Parathyroid adenoma (tissue), 2 donors: ENCODE results near the gene TAB3.

Source experiments
- H2AFZ ChIP-seq: fragments of 300-600 bp; sonication (generic); one replicate; pipeline ENCODE4 v1.7.0; 2017; ENCODE audit warnings: antibody characterized with exemption, mild to moderate bottlenecking
- H3K27ac ChIP-seq: fragments of 300-600 bp; sonication (generic); one replicate; pipeline ENCODE4 v1.7.0; 2017
- H3K27me3 ChIP-seq: fragments of 300-600 bp; sonication (generic); one replicate; pipeline ENCODE4 v1.7.0; 2017; ENCODE audit warnings: low read length; ENCODE audit not compliant: control insufficient read depth, insufficient read depth
- H3K36me3 ChIP-seq: fragments of 300-600 bp; sonication (generic); one replicate; pipeline ENCODE4 v1.7.0; 2017; ENCODE audit warnings: low read length; ENCODE audit not compliant: control insufficient read depth, insufficient read depth
- H3K4me1 ChIP-seq: fragments of 300-600 bp; sonication (generic); one replicate; pipeline ENCODE4 v1.7.0; 2017; ENCODE audit warnings: control low read depth
- H3K4me2 ChIP-seq: fragments of 300-600 bp; sonication (generic); one replicate; pipeline ENCODE4 v1.7.0; 2017; ENCODE audit warnings: low read length
- H3K4me3 ChIP-seq: fragments of 300-600 bp; sonication (generic); one replicate; pipeline ENCODE4 v1.7.0; 2017; ENCODE audit warnings: low read depth, low read length
- H3K79me2 ChIP-seq: fragments of 300-600 bp; sonication (generic); one replicate; pipeline ENCODE4 v1.7.0; 2017; ENCODE audit warnings: control low read depth
- H3K9ac ChIP-seq: fragments of 300-600 bp; sonication (generic); one replicate; pipeline ENCODE4 v1.7.0; 2017; ENCODE audit warnings: mild to moderate bottlenecking
- H3K9me3 ChIP-seq: fragments of 300-600 bp; sonication (generic); one replicate; pipeline ENCODE4 v1.7.0; 2017; ENCODE audit warnings: low read length; ENCODE audit not compliant: control insufficient read depth
- TF ChIP-seq, protein P1 (sequence below): fragments of 300-600 bp; sonication (generic); IDR thresholded peaks from one replicate; pipeline ENCODE4 v1.7.0; 2017; ENCODE audit warnings: antibody characterized with exemption, mild to moderate bottlenecking
- donor health status: primary hyperparathyroidism.

Gene TAB3

DNA sequence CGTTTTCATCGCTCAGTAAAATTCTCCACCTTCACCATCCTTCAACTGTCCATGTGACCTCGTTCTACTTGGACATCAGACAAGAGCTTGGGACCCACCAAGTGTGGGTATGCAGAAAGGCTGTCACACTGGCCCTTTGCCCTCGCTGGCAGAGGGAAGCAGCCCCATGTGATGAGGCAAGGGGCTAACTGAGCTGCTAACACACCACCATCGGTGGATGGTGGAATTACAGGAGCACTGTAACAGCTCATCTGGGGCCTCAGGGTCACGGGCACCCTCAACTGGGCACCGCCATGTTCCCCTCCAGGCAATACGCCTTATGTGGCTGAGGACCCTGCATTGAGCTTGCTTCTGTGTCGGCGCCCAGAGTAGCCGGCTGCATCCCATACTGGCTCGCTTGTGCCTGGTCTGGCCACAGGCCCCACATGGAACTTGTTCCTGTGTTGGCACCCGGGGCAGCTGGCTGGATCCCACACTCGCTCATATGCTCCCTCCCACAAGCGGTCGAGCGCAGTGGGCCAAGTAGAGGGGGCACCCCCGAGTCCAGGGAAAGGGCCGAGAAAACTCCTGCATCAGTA, 109.5 kb downstream of the TAB3 start:
- TF ChIP-seq, protein P1, sequence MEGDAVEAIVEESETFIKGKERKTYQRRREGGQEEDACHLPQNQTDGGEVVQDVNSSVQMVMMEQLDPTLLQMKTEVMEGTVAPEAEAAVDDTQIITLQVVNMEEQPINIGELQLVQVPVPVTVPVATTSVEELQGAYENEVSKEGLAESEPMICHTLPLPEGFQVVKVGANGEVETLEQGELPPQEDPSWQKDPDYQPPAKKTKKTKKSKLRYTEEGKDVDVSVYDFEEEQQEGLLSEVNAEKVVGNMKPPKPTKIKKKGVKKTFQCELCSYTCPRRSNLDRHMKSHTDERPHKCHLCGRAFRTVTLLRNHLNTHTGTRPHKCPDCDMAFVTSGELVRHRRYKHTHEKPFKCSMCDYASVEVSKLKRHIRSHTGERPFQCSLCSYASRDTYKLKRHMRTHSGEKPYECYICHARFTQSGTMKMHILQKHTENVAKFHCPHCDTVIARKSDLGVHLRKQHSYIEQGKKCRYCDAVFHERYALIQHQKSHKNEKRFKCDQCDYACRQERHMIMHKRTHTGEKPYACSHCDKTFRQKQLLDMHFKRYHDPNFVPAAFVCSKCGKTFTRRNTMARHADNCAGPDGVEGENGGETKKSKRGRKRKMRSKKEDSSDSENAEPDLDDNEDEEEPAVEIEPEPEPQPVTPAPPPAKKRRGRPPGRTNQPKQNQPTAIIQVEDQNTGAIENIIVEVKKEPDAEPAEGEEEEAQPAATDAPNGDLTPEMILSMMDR: no peak

DNA sequence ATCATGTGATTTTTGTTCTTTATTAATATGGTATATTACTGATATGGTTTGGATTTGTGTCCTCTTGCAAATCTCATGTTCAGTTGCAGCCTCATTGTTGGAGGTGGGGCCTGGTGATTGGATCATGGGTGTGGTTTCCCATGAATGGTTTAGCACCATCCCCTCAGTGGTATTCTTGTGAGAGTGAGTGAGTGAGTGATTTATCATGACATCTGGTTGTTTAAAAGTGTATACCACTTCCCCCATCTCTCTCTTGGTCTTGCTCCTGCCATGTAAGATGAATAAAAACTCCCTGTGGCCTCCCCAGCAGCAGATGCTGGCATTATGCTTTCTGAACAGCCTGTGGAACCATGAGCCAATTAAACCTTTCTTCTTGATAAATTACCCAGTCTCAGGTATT, 111.5 kb downstream of the TAB3 start:
- no peaks in the 10 kb centered on the region for H3K27me3 ChIP-seq
- no peak overlapping the region for H3K4me2 ChIP-seq
- no peak overlapping the region for H3K4me3 ChIP-seq
- H3K9me3 ChIP-seq: no peaks in the 10 kb centered on the region
- no peak overlapping the region for H2AFZ ChIP-seq
- TF ChIP-seq, protein P1: no peak
- no peaks in the 10 kb centered on the region for H3K36me3 ChIP-seq
- H3K27ac ChIP-seq: no peak overlapping the region
- no peaks in the 10 kb centered on the region for H3K79me2 ChIP-seq
- H3K9ac ChIP-seq: no peak overlapping the region
- H3K4me1 ChIP-seq: no peaks in the 10 kb centered on the region

More for the DNA sequence above, 109.5 kb downstream of the TAB3 start:
- Histone ChIP-seq H3K27ac (no peak overlapping the region), H3K9me3 (no peaks in the 10 kb centered on the region), H3K9ac (no peak overlapping the region), H3K79me2 (no peaks in the 10 kb centered on the region), H2AFZ (no peak overlapping the region), H3K4me3 (no peak overlapping the region), H3K4me2 (no peak overlapping the region), H3K27me3 (no peaks in the 10 kb centered on the region), H3K36me3 (no peaks in the 10 kb centered on the region), H3K4me1 (no peaks in the 10 kb centered on the region)
